ENCODE results near the gene SERPINA4.

GRCh38 chr14:94572637-94573303 is 11.5 kb downstream of the SERPINA4 start:
- TF ChIP-seq POLR2AphosphoS5 (IDR thresholded peaks at IDR 0.05; ENCODE audit: low read depth, low read length) (no peak), SIN3A (IDR thresholded peaks at IDR 0.05; ENCODE audit: borderline replicate concordance, insufficient read depth, low read length) (no peak), REST (IDR thresholded peaks at IDR 0.05; ENCODE audit: insufficient read depth in 1 of 2, low read depth in 2 of 2, low read length in 2 of 2) (no peak), TAF1 (IDR thresholded peaks at IDR 0.05; ENCODE audit: borderline replicate concordance, insufficient read depth, low read length) (no peak), FOXP2 (optimal IDR thresholded peaks at IDR 0.05; ENCODE audit: borderline replicate concordance, extremely low read depth, extremely low read length, insufficient read depth) (no peak)

Data from PFSK-1 (cell line).